A549 (cell line): ENCODE data around the gene EEF1A1. TPM values are rescaled to one million over a fixed set of nuclear protein-coding genes. Genes with fewer than 3 reads are reported as not detected.

Source experiments
- ATAC-seq, 2 experiments: fragments of 200-7000 bp in 1 of 2; fragments of >200 bp in 1 of 2; cut with Nextera tagmentation in 1 of 2; cut with Tn5 transposase in 1 of 2; 3 replicates each; pipeline versions ENCODE4 v1.8.0 to v1.9.1; 2018 to 2020; ENCODE audit warnings: mild to moderate bottlenecking in 1 of 2, moderate library complexity in 1 of 2
- CTCF ChIA-PET: fragments of 300-600 bp; sonication (Branson Sonifier 250); formaldehyde crosslinking; extraction: SDS; loops from one replicate; lab custom pipeline; 2021; ENCODE audit warnings: antibody characterized with exemption, inconsistent platforms; lab: Yijun Ruan, JAX
- POLR2A ChIA-PET: fragments of 350-600 bp; formaldehyde crosslinking; extraction: SDS; loops from one replicate; lab custom pipeline; 2021; ENCODE audit warnings: antibody characterized with exemption, inconsistent platforms; lab: Yijun Ruan, JAX
- DNase-seq, 2 experiments: peaks; one replicate each; pipeline versions ENCODE4 v3.0.0 to v3.0.0-alpha.2; 2011 to 2016; ENCODE audit warnings: low read depth in 1 of 2, low spot score in 1 of 2
- FAIRE-seq: peaks from 2 replicates; lab custom pipeline; 2011; peaks lifted over from hg19 to GRCh38; lab: Jason Lieb, UNC
- H3K27ac ChIP-seq, 2 experiments: fragments of >200 bp; sonication (Bioruptor Twin); formaldehyde crosslinking; 3 replicates each; pipeline ENCODE4 v1.5.1; 2016 to 2017
- H3K4me1 ChIP-seq: fragments of >200 bp; sonication (Bioruptor Twin); formaldehyde crosslinking; 3 replicates; pipeline ENCODE4 v1.6.1; 2016
- H3K4me2 ChIP-seq: fragments of >200 bp; sonication (Bioruptor Twin); formaldehyde crosslinking; 3 replicates; pipeline ENCODE4 v1.6.1; 2016
- H3K4me3 ChIP-seq: fragments of >200 bp; sonication (Bioruptor Twin); formaldehyde crosslinking; 3 replicates; pipeline ENCODE4 v1.5.1; 2016
- H3K9me3 ChIP-seq: fragments of >200 bp; sonication (Bioruptor Twin); formaldehyde crosslinking; 3 replicates; pipeline ENCODE4 v1.6.1; 2016
- BHLHE40 ChIP-seq: IDR thresholded peaks from 2 replicates; pipeline ENCODE4 v1.6.1; 2012; ENCODE audit warnings: low read depth, low read length, inconsistent platforms
- CEBPB ChIP-seq, 2 experiments: fragments of >200 bp in 1 of 2; sonication (Bioruptor Twin) in 1 of 2; formaldehyde crosslinking in 1 of 2; IDR thresholded peaks; 2 replicates each; pipeline ENCODE4 v1.6.1; 2012 to 2016
- CHD2 ChIP-seq: fragments of 150-350 bp; IDR thresholded peaks from 2 replicates; pipeline ENCODE4 v1.6.1; 2014; ENCODE audit warnings: low read length; ENCODE audit not compliant: partially characterized antibody
- EHF ChIP-seq: fragments of 250-450 bp; sonication (Bioruptor Pico); IDR thresholded peaks from 2 replicates; pipeline ENCODE4 v1.5.0; 2020; ENCODE audit warnings: mild to moderate bottlenecking
- EP300 ChIP-seq, 2 experiments: fragments of >200 bp; sonication (Bioruptor Twin); formaldehyde crosslinking; IDR thresholded peaks; 2 replicates in 1 of 2; 3 replicates in 1 of 2; pipeline ENCODE4 v1.6.1; 2016 to 2017
- FOSB ChIP-seq: fragments of 250-450 bp; sonication (Bioruptor Pico); IDR thresholded peaks from 2 replicates; pipeline ENCODE4 v1.5.0; 2020; ENCODE audit warnings: mild to moderate bottlenecking, moderate library complexity
- FOSL2 ChIP-seq, 2 experiments: fragments of 450-650 bp in 1 of 2; fragments of >200 bp in 1 of 2; sonication (Bioruptor Twin) in 1 of 2; formaldehyde crosslinking; IDR thresholded peaks; 2 replicates each; pipeline versions ENCODE4 v1.5.0 to v1.6.1; 2016 to 2020; ENCODE audit warnings: mild to moderate bottlenecking in 1 of 2, moderate library complexity in 1 of 2
- FOXS1 ChIP-seq: fragments of 250-450 bp; sonication (Bioruptor Pico); IDR thresholded peaks from 2 replicates; pipeline ENCODE4 v1.5.0; 2020; ENCODE audit warnings: mild to moderate bottlenecking, moderate library complexity
- GATA3 ChIP-seq: IDR thresholded peaks from 2 replicates; pipeline ENCODE4 v1.6.1; 2012; ENCODE audit warnings: borderline replicate concordance
- JUNB ChIP-seq: fragments of >200 bp; sonication (Bioruptor Twin); formaldehyde crosslinking; IDR thresholded peaks from 2 replicates; pipeline ENCODE4 v1.6.1; 2016
- KDM1A ChIP-seq: fragments of 200-600 bp; sonication (generic); IDR thresholded peaks from 2 replicates; pipeline ENCODE4 v1.6.1; 2016; ENCODE audit warnings: low read depth, mild to moderate bottlenecking
- MAFK ChIP-seq: fragments of 450-650 bp; IDR thresholded peaks from 2 replicates; pipeline ENCODE4 v1.6.1; 2014; ENCODE audit not compliant: partially characterized antibody
- MYC ChIP-seq: IDR thresholded peaks from 2 replicates; pipeline ENCODE4 v1.6.1; 2012; ENCODE audit warnings: mild to moderate bottlenecking, inconsistent platforms, low read length, improper control_type of control experiment, borderline replicate concordance
- RARB ChIP-seq: fragments of 250-450 bp; sonication (Bioruptor Pico); IDR thresholded peaks from 2 replicates; pipeline ENCODE4 v1.8.0; 2021; ENCODE audit warnings: mild to moderate bottlenecking, moderate library complexity
- RCOR1 ChIP-seq: fragments of 150-350 bp; IDR thresholded peaks from 2 replicates; pipeline ENCODE4 v1.6.1; 2014; ENCODE audit warnings: antibody characterized with exemption, low read length, low read depth
- SMC3 ChIP-seq: fragments of >200 bp; sonication (Bioruptor Twin); formaldehyde crosslinking; IDR thresholded peaks from 3 replicates; pipeline ENCODE4 v1.6.1; 2018; ENCODE audit warnings: inconsistent platforms
- ZC3H11A ChIP-seq: fragments of 450-650 bp; IDR thresholded peaks from 2 replicates; pipeline ENCODE4 v1.6.1; 2014; ENCODE audit warnings: antibody characterized with exemption, mild to moderate bottlenecking
- ZFP36 ChIP-seq: fragments of 450-650 bp; IDR thresholded peaks from 2 replicates; pipeline ENCODE4 v1.6.1; 2014; ENCODE audit warnings: borderline replicate concordance; ENCODE audit not compliant: partially characterized antibody
- ZSCAN20 ChIP-seq: fragments of 250-450 bp; sonication (Bioruptor Pico); IDR thresholded peaks from 2 replicates; pipeline ENCODE4 v1.8.0; 2022; ENCODE audit warnings: mild to moderate bottlenecking, moderate library complexity
- WGBS: methylation state at CpG from one replicate; pipeline ENCODE4 v1.1.6; 2017; ENCODE audit errors: missing lambda C conversion rate; 5-methylcytosine and 5-hydroxymethylcytosine counted together
- polyA plus RNA-seq, 4 experiments: library from polyadenylated mRNA; depleted of rRNA in 3 of 4; stranded (reverse); fragments of >200 nt; fragmentation: RNase III in 1 of 4; extraction: RNeasy Plus Mini Kit Qiagen cat#74134 plus additional on column Dnase treatment in 1 of 4; gene quantifications; 2 replicates in 3 of 4; 3 replicates in 1 of 4; pipeline ENCODE4 v1.2.3, GENCODE V29; 2011 to 2017
- TF ChIP-seq, protein P1 (sequence below): IDR thresholded peaks from 2 replicates; pipeline ENCODE4 v1.6.1; 2012
- TF ChIP-seq, protein P2 (sequence below): fragments of >200 bp; sonication (Bioruptor Twin); formaldehyde crosslinking; IDR thresholded peaks from 2 replicates; pipeline ENCODE4 v1.6.1; 2016
- TF ChIP-seq, protein P3 (sequence below): fragments of 250-450 bp; sonication (Bioruptor Pico); IDR thresholded peaks from 2 replicates; pipeline ENCODE4 v1.5.0; 2021; ENCODE audit warnings: mild to moderate bottlenecking, moderate library complexity, borderline replicate concordance

EEF1A1 gene
- polyA plus RNA-seq, 2 of the 4 experiments (the other 2 are of a cell fraction) = 5,660 to 9,755 TPM

DNA sequence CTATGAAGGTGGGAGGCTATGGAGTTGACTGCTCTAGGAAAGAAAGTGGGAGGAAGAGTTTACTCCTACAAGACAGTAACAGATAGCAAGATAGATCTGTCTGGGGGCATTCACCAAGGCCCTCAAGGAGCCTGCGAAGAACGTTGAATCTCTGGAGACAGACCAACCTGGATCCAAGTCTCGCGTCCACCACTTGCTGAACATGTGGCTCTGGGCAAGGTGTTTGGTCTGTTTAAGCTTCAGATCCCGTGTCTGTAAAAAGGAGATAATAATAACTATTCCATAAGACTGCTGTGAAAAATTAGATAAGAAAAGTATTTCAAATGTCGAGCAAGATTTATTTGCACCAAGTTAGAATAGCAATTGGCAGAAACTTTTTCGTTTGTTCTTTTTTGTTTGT lies 8.1 kb upstream of the EEF1A1 start:
- no peaks in the 10 kb centered on the region for H3K9me3 ChIP-seq
- no peak overlapping the region for H3K4me3 ChIP-seq
- no peak overlapping the region for H3K27ac ChIP-seq
- POLR2A ChIA-PET = no interaction called here
- no peak for FAIRE-seq
- TF ChIP-seq ZC3H11A = no peak
- TF ChIP-seq, protein P1, sequence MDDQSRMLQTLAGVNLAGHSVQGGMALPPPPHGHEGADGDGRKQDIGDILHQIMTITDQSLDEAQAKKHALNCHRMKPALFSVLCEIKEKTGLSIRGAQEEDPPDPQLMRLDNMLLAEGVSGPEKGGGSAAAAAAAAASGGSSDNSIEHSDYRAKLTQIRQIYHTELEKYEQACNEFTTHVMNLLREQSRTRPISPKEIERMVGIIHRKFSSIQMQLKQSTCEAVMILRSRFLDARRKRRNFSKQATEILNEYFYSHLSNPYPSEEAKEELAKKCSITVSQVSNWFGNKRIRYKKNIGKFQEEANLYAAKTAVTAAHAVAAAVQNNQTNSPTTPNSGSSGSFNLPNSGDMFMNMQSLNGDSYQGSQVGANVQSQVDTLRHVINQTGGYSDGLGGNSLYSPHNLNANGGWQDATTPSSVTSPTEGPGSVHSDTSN = no peak
- TF ChIP-seq CHD2 = no peak
- no peak for TF ChIP-seq FOSL2 (IDR thresholded peaks at IDR 0.05)
- no peak for TF ChIP-seq FOSL2 (CRISPR knock-in tag; IDR thresholded peaks at IDR 0.05)
- no peak for TF ChIP-seq ZSCAN20 (CRISPR knock-in tag)
- TF ChIP-seq EP300 (IDR thresholded peaks at IDR 0.05) = no peak
- no peak for TF ChIP-seq GATA3
- no peak for TF ChIP-seq RCOR1
- no peak for TF ChIP-seq SMC3
- no peak for TF ChIP-seq ZFP36
- no peak for TF ChIP-seq EHF (CRISPR knock-in tag)
- TF ChIP-seq, protein P2, sequence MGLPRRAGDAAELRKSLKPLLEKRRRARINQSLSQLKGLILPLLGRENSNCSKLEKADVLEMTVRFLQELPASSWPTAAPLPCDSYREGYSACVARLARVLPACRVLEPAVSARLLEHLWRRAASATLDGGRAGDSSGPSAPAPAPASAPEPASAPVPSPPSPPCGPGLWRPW = no peak
- TF ChIP-seq, protein P3, sequence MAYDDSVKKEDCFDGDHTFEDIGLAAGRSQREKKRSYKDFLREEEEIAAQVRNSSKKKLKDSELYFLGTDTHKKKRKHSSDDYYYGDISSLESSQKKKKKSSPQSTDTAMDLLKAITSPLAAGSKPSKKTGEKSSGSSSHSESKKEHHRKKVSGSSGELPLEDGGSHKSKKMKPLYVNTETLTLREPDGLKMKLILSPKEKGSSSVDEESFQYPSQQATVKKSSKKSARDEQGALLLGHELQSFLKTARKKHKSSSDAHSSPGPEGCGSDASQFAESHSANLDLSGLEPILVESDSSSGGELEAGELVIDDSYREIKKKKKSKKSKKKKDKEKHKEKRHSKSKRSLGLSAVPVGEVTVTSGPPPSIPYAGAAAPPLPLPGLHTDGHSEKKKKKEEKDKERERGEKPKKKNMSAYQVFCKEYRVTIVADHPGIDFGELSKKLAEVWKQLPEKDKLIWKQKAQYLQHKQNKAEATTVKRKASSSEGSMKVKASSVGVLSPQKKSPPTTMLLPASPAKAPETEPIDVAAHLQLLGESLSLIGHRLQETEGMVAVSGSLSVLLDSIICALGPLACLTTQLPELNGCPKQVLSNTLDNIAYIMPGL (CRISPR knock-in tag) = no peak
- TF ChIP-seq FOXS1 (CRISPR knock-in tag) = no peak
- no peak for TF ChIP-seq FOSB (CRISPR knock-in tag)
- TF ChIP-seq JUNB = no peak
- TF ChIP-seq MYC = no peak
- no peak for TF ChIP-seq MAFK
- CTCF ChIA-PET = no interaction called here
- H3K4me2 ChIP-seq = no peak overlapping the region
- 64% methylated on average over 7 of the region's 7 CpGs for WGBS
- DNase-seq = no peak
- peaks cover 6% of the 10 kb centered on the region for H3K4me1 ChIP-seq
- peak in 1 of 2 experiments; percentile 43; a peak in 1 of 6 replicates for ATAC-seq

DNA sequence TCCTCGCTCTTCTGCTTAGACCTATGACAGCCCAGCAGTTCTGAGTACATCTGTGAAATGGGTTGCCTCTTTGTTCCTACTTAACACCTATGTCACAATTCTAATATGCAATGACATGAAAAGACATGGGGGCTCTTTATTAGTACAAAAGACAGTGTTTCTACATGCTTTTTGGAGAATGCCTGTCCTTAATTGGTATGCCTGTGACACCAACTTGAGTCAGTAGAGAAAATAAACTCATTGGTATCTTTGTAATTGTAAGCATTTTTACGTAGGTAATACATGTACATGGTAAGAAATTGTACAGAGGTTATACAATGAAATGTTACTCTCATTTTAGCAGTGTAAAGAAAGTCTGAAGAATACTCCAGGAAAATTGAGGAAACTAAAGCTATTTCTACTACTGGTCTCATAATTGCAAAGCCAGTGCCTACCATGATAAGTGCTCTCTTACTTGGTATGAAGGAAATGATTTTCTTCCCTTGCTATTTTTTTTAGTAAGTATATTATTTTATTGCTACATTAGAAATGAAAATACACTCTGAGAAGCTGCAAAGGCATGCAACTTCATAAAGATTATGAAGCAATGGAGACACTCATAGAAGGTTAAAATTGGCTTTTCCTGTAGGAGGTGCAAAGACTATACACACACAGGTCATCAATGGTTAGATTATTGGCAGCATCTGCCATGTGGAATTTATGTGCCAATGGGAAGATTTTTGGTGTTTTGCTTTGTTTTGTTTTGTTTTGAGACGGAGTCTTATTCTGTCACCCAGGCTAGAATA lies 4.9 kb upstream of the EEF1A1 start:
- TF ChIP-seq RARB (CRISPR knock-in tag) (no peak), KDM1A (no peak), BHLHE40 (no peak), FOSB (CRISPR knock-in tag) (no peak), CEBPB (IDR thresholded peaks at IDR 0.05) (no peak), CHD2 (no peak)
- Histone ChIP-seq H3K4me2 (no peak overlapping the region), H3K4me3 (no peak overlapping the region), H3K4me1 (peaks cover 16% of the 10 kb centered on the region), H3K27ac (no peak overlapping the region), H3K9me3 (no peaks in the 10 kb centered on the region)
- DNase-seq = no peak
- ChIA-PET CTCF (interaction anchor here (0.6 to 1.1 kb wide), 3 partner anchors 22 to 55 kb away, joined by 3 to 4 read pairs (median 3); no protein-coding TSS in a partner anchor), POLR2A (no interaction called here)
- no peak for FAIRE-seq
- no peak for ATAC-seq
- 85% methylated on average over 3 of the region's 3 CpGs for WGBS
